NCI-H2029 treated with DMSO at 0.1 percent for 48 hours (cell line): ENCODE measurements around the gene CARNS1.

ENCODE experiments used
- DNase-seq: peaks from one replicate; lab custom pipeline; 2025; lab: John Stamatoyannopoulos, UW

The CARNS1 gene

DNA sequence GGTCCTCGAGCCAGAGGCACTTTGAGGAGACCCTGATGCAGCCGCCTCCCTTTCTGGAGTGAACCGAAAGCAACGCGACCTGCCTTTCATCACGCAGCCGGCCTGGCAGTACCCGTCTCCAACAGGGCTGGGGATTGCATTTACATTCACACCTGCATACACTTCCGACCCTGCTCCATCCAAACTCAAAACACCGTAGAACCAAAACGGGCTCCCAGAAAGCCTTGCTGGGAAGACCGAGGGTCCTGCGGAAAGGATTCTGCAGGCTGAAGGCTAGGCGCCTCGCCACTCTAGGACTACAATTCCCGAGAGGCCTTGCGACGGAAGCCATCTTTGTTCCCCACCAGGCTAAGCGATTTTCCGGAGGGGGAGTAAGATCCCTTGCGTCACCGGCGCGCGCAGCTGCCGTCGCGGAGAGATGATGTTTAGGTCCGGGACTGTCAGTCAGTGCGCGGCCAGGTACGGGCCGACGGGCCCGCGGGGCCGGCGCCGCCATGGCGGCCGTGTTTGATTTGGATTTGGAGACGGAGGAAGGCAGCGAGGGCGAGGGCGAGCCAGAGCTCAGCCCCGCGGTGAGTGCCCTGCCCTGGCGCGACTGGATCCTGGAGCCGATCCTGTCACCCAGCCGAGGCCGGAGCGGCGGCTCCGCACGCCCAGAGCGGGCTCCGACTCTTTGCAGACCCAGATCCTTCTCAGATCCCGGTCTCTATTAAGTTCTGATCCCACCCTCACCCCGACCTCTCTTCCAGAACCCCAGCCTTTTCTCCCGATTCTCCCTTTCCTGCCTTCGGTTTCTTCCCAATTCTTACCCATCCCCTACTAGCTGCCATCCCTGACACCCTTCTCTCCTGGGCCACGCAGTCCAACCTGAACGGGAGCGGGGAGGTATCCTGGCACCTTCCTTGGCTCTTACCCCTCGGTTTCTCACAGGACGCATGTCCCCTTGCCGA is 12.8 kb downstream of the CARNS1 start, which contains the start of gene RPS6KB2:
Gene RPS6KB2 (plus strand): TSS at position 443 of the 950 bp plus-strand sequence. CDS start 52 bp downstream, at position 495.
- DNase-seq: peak; percentile 90

DNA sequence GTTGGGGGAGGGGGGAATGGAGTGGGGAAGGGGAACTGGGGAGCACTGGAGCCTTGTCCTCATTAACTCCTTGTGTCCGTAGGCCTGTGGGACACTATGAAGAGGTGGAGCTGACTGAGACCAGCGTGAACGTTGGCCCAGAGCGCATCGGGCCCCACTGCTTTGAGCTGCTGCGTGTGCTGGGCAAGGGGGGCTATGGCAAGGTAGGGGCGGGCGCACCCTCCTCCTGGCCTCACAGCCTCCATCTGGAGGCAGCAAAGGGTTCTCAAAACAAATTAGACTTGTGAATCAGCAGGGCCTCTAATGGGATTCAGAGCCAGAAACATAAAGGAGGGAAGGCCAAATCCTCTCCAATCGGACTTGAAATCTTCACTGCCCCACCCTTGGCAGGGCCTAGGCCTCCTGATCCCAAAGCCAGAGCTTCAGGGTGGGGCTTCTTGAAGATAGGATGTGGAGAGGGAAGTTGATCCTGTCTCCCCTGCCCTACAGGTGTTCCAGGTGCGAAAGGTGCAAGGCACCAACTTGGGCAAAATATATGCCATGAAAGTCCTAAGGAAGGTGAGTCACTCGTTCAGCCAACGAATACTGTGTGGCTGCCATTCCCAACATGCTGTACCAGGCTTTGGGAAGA is 13.7 kb downstream of the CARNS1 start:
- DNase-seq: no peak

DNA sequence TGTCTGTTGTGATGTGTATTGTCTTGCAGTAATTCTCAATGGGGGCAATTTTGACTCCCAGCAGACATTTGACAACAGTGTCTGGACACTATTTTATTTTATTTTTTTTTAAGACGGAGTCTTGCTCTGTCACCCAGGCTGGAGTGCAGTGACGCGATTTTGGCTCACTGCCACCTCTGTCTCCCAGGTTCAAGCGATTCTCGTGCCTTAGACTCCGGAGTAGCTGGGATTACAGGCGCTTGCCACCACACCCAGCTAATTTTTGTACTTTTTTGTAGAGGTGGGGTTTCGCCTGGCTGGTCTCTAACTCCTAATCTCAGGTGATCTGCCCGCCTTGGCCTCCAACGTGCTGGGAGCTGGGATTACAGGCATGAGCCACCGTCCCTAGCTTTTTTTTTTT is 14.2 kb downstream of the CARNS1 start:
- no peak for DNase-seq

DNA sequence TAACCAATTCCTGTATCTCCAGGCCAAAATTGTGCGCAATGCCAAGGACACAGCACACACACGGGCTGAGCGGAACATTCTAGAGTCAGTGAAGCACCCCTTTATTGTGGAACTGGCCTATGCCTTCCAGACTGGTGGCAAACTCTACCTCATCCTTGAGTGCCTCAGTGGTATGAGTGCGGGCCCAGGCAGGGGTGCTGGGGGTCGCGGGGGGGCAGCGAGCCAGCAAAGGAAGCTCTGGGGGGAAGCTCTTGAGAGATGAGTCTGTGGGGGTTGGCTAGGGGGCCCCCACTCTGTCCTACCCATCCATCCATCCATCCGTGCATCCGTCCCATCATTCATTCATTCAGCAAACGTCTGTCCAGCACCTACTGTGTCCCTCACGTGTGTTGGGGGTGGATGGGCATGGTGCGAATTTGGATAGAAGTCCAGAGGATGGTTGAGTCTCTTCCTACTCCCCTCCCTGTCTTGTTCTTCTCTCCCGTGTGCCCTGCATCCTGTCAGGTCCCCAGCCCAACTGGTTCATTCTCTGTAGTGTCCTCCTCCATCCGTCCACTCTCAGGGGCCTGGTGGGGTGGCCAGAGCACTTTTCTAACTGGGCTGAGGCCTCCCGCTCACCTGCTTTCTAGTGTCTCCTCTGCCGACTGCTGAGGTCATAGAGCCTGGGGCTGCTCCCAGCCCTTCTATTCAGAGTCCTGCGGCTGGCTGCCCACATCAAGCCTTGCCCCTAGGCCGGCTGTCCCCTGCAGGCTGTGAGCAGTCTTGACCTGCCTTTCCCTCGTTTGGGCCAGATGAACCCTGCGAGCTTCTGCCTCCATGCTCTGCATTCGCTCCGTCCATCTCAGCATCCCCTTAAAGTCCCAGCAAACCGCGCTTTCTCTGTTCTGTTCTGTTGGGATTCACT is 16.1 kb downstream of the CARNS1 start:
- DNase-seq: no peak

DNA sequence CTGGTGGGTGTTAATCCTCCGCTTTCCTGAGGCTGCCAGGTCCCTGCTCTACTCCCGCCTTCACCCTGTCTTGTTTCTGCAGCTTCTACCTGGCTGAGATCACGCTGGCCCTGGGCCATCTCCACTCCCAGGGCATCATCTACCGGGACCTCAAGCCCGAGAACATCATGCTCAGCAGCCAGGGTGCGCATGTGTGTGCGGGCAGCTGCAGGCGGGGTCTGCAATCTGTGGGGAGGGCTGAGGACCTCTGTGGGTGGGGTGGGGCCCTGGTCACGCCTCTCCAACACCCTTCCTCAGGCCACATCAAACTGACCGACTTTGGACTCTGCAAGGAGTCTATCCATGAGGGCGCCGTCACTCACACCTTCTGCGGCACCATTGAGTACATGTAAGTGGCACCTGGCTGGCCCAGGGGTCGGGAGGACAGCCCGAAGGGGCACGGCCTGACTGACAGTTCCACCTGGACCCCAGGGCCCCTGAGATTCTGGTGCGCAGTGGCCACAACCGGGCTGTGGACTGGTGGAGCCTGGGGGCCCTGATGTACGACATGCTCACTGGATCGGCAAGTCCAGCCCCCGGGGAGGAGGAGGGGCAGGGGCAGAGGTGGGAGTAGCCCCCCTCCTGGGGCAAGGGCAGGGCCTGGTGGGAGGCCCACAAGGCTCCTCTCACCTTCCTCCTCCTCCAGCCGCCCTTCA is 17.3 kb downstream of the CARNS1 start:
- DNase-seq: no peak

DNA sequence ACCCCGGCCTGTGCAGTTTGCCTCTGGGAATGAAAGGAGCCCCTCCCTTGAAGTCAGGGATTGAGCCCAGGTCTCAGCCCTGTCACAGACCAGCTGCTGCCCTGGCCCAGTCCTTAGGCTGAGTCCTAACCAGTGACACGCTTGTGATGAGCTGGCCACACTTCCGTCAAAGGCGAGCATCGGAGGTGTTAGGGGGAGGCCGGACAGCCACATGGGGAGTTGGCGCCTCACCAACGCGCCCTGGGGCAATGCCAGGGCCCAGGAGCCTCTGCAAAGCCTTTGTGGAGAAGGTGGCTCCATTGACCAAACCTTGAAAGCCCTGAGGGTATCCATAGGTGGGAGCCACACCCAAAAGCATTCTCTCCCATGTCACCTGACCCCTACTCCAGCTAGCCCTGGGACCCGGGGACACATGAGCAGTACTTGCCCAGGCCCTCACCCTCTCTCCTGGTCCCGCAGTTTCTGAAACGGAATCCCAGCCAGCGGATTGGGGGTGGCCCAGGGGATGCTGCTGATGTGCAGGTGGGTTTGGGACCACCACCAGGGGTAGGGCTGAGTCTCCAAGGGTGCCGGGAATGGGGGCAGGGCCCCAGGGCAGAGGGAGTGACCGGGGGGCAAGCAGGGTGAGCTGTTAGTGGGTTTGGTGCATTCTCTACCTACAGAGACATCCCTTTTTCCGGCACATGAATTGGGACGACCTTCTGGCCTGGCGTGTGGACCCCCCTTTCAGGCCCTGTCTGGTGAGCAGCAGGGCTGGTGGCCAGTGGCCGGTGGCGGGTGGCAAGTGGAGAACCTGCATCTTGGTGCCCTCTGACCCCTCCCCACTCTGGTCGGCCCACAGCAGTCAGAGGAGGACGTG is 18.3 kb downstream of the CARNS1 start:
- DNase-seq: no peak

DNA sequence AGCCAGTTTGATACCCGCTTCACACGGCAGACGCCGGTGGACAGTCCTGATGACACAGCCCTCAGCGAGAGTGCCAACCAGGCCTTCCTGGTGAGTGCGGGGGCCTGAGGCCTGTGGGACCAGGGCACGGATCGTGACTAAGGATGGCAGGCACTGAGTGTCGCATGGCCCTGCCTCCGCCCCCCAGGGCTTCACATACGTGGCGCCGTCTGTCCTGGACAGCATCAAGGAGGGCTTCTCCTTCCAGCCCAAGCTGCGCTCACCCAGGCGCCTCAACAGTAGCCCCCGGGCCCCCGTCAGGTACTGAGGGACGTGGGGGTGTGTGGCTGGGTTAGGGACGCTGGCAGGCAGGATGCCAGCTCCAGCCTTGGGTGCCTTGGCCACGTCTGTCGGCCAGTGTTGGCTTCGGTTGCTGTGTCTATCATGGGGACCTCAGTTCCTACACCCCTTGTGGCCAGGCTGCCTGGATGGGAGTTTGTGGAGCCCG is 19.0 kb downstream of the CARNS1 start:
- DNase-seq: no peak

DNA sequence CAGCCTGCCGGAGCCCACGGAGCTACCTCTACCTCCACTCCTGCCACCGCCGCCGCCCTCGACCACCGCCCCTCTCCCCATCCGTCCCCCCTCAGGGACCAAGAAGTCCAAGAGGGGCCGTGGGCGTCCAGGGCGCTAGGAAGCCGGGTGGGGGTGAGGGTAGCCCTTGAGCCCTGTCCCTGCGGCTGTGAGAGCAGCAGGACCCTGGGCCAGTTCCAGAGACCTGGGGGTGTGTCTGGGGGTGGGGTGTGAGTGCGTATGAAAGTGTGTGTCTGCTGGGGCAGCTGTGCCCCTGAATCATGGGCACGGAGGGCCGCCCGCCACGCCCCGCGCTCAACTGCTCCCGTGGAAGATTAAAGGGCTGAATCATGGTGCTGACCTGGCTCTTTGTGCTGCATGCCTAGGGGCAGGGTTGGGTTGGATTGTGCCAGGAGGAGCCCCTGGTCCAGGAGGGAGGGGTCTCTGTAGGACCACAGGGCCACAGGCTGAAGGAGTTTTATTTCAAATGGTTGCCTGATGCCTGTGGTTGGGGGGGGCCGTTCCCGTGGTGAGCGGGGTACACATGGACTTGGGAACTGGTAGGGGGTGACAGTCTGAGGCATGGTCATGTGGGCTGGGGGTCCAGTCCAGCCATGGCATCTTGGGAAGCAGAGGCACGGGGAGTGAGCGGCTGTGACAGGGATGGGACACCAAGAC is 19.7 kb downstream of the CARNS1 start:
- DNase-seq: no peak

DNA sequence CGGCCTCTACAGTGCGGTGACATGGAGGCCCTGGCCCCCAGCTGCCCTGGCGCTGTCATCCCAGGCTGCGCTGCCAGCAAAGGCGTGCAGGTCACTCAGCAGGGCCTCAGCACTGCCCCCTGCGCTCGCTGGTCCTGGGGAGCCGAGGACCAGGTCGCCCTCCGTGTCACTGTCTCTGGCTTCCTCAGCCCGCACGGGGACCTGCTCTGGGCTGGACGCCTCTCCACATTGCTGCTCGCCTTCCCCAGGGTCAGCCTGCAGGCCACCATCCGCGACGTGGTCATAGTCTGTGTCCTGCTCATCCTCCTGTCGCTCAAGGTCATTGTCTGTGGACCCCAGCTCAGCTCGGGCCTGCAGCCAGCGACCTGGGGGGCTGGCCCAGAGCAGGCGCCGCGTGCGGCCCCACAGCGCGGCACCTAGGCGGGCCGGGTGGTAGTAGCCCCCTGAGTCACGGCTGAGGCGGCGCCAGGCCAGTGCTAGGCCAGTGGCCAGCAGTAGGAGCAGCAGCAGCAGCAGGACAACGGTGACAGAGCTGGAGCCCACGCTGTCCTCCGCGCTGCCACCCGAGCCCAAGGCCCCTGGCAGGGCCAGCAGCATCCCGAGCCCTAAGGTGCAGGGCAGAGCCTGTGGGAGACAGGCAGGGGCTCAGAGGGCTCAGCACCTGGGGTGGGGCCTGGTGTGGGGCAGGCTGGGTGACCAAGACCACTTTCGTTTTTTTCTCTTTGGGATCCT is 20.4 kb downstream of the CARNS1 start:
- no peak for DNase-seq

DNA sequence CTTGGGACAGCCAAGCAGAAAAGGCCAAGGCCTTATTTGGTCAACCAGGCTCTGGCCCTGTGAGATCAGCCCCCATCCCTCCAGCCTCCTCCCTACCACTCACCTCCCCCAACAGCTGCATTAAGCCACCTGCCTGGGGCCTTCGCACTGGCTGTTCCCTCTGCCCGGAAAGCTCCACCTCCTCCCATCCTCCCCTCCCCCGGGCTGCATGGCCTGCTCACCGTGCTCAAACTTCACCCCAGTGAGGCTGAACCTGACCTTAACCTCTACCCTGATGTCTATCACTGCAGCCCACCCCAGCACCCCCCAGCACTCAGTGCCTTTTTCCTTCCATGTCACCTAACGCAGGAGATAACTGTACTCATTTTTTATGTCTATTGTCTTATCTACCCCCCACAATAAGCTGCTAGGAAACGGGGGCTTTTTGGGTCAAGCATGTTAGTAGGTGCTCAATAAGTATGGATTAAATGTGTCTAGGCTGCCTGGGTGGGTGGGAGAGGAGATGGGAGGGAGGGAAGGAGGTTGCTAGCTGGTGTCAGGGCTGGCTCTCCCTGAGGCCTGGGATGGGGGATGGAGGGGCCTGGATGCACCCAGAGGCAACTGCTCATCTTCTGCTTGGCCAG is 21.1 kb downstream of the CARNS1 start:
- DNase-seq: no peak

DNA sequence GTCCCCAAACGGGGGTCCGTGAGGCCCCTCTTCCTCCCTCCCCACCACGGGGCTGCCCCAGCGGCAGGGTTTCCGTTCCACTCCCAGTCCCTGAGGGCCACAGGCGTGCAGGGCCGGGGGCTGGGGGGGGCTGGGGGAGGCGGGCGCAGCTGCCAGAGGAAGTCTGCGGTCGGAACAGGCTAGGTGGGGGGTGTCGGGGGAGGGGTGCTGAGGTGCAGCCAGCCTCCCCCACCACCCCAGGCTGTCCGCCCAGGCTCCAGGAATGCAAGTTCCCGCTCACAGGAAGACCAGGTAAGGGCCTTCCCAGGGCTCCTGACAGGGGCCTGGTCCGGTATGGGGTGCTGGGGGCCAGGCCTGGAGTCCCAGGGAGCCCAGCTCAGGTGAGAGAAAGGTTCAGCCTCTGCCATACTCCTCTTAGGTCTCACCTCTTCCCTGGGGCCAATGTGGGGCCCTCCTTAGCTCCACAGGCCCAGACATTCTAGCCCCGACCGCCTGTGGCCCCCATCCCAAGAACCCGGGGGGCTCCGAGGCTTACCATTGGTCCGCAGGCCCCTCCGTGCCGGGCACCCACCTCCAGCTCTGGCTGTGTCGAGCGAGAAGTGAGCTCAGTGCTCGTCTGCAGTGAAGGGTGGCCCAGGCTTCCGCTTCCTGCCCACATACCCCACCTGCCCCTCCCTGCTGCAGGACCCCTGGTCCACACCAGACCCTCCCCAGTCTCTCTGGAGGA is 21.8 kb downstream of the CARNS1 start, which contains the start of gene PTPRCAP:
Gene PTPRCAP (minus strand): TSS at position 601 of the 727 bp plus-strand sequence. CDS start 63 bp downstream, at position 538.
- no peak for DNase-seq

DNA sequence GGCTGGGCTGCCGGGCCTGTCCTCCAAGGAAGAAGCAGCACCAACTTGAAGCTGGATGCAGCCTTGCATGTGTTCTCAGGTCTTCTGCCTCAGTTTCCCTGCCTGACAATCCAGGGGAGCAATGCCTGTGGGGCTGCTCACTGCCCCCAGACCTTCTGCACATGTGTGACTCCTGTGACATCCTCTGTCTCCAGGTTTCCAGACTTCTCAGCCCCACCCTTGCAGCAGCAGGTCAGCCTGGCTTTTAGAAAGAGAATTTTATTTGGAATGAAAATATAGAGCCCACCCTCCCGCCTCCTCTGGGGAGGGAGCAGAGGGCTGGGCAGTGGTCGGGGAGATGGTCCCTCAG is 22.3 kb downstream of the CARNS1 start:
- DNase-seq: no peak

DNA sequence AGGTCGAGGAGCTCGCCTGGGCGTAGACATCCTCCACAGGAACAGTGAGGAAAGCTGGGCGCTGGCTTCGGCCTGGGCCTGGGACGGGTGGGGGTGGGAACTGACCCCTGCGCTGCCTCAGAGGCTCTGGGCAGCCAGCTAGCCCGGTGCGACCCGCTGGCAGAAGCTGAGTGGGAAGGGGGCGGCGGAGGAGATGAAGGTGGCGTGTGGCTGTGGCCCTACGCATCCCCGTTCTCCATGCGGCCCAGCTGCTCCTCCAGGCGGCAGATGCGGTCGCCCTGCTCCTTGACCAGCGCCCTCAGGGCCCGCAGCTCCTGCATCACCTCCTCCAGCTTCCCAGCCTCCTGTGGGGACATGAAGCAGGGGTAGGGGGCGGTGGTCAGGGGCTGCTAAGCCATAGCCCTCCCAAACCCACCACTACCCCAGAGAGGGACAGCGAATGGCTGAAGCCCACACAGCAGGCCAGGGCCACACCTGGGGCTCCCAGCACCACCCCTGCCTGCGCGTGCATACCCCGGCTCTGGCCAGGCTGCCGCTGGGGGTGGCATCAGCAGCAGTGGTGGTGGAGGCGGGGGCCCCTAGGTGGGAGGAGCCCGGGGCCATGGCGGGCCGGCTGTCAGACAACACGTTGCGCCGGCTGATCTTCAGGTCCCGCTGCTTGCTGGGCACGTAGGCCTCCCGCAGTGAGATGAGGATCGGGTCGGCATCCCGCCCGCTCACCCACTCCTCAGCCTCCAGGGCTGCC is 22.9 kb downstream of the CARNS1 start:
- DNase-seq: no peak

DNA sequence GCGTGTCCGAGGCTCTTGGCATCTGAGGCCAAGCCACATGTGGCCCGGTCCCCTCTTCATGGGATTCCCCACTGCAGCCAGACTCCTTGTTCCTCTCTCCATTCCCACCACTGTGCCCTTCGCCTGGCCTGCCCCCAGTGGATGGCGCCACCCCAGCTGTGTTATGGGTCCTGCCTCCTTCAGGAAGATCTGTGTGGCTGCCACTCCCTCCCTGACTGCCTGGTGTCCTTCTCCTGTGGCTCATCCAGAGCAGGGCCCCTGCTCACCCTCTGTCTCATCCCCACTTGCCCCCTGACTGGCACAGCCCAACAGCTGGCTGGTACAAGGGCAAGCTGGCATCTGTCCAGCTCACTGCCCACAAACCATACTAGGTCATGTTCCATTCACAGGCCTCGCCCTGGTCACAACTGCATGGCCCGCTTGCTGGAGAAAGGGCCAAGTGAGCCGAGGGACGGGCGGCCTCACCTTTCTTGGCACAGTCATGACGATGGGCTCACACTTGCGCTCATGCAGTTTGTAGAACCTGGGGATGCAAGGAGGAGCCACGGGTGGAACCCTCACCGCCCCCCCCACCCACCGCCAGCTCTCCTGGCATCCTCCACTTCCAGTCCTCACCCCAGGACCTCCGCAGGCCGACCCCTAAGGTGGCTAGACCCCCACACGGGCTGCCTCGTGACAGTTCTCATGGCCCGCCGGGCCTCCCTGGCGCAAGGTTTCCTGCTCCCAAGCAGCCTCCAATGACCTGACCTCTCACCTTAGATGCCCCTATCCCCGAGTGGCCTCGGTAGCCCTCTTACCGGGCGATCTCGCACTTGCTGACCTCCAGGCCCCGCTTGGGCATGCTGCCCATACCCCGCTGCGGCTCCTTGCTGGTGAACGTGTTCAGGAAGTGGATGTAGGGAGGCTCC is 24.1 kb downstream of the CARNS1 start:
- DNase-seq: no peak

DNA sequence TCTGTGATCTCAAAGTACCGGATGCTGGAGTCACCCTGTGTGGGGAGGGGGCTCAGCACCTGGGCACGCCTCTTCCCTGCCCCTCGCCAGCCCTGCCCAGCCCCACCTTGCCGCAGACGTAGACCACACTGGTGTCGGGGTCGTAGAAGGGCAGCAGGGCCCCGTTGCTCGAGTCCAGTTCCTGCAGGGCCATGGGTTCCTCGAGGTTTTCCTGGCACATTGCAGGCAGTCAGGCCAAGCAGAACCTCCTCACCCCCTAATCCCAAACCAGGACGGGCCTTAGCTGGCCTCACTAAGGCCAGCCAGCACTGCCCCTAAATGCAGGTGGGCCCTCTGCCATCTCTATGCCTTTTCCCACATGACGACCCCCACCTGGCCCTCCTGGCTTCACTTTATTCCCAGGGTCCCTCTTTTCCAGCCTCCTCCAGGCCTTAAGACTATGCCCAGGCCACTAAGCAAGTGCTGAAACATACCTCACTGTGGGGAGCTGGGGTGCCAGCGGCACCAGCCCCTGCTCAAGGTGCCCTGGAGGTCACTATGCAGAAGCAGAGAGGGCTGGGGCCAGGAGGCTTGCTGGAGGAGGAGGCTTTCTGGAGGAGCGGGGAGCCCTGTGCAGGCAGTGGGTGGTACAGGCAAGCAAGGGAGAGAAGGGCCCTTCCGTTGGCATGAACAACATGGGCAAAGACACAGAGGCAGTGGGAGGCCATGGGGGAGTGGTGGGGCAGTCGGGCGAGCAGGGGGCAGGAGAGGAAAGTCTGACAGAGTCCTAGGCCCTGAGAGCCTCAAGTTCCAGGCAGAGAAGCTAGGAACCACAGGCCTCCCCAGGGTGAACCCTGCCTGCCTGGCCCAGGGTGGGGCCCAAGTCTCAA is 25.0 kb downstream of the CARNS1 start:
- no peak for DNase-seq
